ENCODE measurements around the gene RCE1. TPM values are rescaled to one million over a fixed set of nuclear protein-coding genes. Genes with fewer than 3 reads are reported as not detected.

Gene RCE1
- polyA plus RNA-seq, 1 experiment = 20.1 TPM

- CTCF ChIA-PET = no interaction called here
- H3K36me3 ChIP-seq (ENCODE audit: control insufficient read depth, insufficient read depth, low read length) = no peaks in the 10 kb centered on the region
- no peak for TF ChIP-seq CTCF (IDR thresholded peaks at IDR 0.05; ENCODE audit: insufficient read depth, low read depth, low read length)
- no peaks in the 10 kb centered on the region for H3K27me3 ChIP-seq (ENCODE audit: control insufficient read depth, insufficient read depth, low read length)
- POLR2A ChIA-PET = no interaction called here
- DNase-seq (ENCODE audit: low read depth) = no peak
- no peak overlapping the region for H3K4me3 ChIP-seq (ENCODE audit: low read depth, low read length)
These were observed 42.2 kb downstream of the RCE1 start for GRCh38 chr11:66885469-66885868.

- ChIA-PET CTCF (no interaction called here), POLR2A (no interaction called here)
- no peak for DNase-seq (ENCODE audit: low read depth)
- H3K4me3 ChIP-seq (ENCODE audit: low read depth, low read length) = no peak overlapping the region
- H3K27me3 ChIP-seq (ENCODE audit: control insufficient read depth, insufficient read depth, low read length) = no peaks in the 10 kb centered on the region
- H3K36me3 ChIP-seq (ENCODE audit: control insufficient read depth, insufficient read depth, low read length) = no peaks in the 10 kb centered on the region
- no peak for TF ChIP-seq CTCF (IDR thresholded peaks at IDR 0.05; ENCODE audit: insufficient read depth, low read depth, low read length)
These were observed 42.8 kb downstream of the RCE1 start for GRCh38 chr11:66885950-66886440.

DNA sequence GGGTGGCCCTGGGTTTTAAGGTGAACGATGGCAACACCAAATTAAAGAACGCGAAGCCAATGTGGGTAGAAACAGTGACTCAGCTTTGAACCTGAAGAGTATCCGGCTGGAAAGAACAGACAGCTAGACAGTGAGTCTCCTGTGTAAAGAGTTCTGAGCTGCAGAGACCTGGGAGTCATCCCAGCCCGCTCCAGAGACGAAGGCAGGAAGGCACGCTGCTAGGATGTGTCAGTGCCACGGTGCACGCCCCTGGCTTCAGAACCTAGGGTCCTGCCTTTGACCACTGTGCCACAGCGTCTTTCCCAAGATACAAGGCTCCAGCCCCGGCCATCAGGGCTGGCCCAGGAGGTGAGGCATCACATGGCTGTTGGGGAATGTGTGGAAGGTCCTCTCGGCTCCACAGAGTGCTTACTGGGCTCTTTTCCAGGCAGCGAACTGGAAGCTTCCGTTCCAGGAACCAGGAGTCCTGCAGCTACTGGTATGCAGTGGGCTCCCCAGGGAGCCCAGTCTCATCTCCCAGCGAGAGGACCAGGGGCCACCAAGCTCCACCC, 43.5 kb downstream of the RCE1 start:
- no peak for TF ChIP-seq CTCF (IDR thresholded peaks at IDR 0.05; ENCODE audit: insufficient read depth, low read depth, low read length)
- H3K27me3 ChIP-seq (ENCODE audit: control insufficient read depth, insufficient read depth, low read length) = no peaks in the 10 kb centered on the region
- ChIA-PET POLR2A (no interaction called here), CTCF (interaction anchor here (0.6 kb wide), 1 partner anchor 53 kb away, joined by 3 read pairs; no protein-coding TSS in a partner anchor)
- no peak overlapping the region for H3K4me3 ChIP-seq (ENCODE audit: low read depth, low read length)
- H3K36me3 ChIP-seq (ENCODE audit: control insufficient read depth, insufficient read depth, low read length) = no peaks in the 10 kb centered on the region
- DNase-seq (ENCODE audit: low read depth) = no peak

DNA sequence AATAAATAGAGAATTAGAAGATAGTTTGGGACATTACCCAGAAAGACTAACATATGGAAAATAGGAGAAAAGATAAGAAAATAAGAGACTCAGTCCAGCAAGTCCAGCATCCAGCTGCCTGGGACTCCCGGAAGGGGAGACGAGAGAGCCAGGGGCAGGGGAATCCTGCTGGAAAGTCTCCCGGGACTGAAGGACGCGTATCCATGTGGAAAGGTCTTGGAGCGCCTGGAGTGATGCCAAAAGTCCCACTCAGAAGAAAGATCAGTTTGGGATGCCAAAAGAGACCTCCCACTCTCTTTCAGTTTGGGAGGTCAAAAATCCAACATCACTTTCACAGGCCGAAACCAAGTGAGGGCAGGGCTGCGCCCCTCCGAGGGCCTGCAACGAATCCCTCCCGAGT, 44.3 kb downstream of the RCE1 start:
- no peak for DNase-seq (ENCODE audit: low read depth)
- CTCF ChIA-PET = interaction anchor here (0.6 kb wide), 1 partner anchor 53 kb away, joined by 3 read pairs; no protein-coding TSS in a partner anchor

GRCh38 chr11:66888282-66888681, 45.0 kb downstream of the RCE1 start:
- Histone ChIP-seq H3K36me3 (ENCODE audit: control insufficient read depth, insufficient read depth, low read length) (no peaks in the 10 kb centered on the region), H3K4me3 (ENCODE audit: low read depth, low read length) (no peak overlapping the region), H3K27me3 (ENCODE audit: control insufficient read depth, insufficient read depth, low read length) (no peaks in the 10 kb centered on the region)
- ChIA-PET POLR2A (no interaction called here), CTCF (no interaction called here)
- TF ChIP-seq CTCF (IDR thresholded peaks at IDR 0.05; ENCODE audit: insufficient read depth, low read depth, low read length) = no peak
- DNase-seq (ENCODE audit: low read depth) = no peak

More for the DNA sequence above, 44.3 kb downstream of the RCE1 start:
- TF ChIP-seq CTCF (IDR thresholded peaks at IDR 0.05; ENCODE audit: insufficient read depth, low read depth, low read length) = no peak
- POLR2A ChIA-PET = no interaction called here
- Histone ChIP-seq H3K4me3 (ENCODE audit: low read depth, low read length) (no peak overlapping the region), H3K36me3 (ENCODE audit: control insufficient read depth, insufficient read depth, low read length) (no peaks in the 10 kb centered on the region), H3K27me3 (ENCODE audit: control insufficient read depth, insufficient read depth, low read length) (no peaks in the 10 kb centered on the region)

All from BJ (cell line).